ENCODE measurements around the gene ATF6. TPM values are rescaled to one million over a fixed set of nuclear protein-coding genes. Genes with fewer than 3 reads are reported as not detected.
A peak's percentile ranks its signal among the peaks of the same experiment; 100 is the strongest.

Gene ATF6
- 38.6 and 41.1 TPM in 2 replicates for total RNA-seq

- Histone ChIP-seq H3K27me3 (ENCODE audit: control insufficient read depth, insufficient read depth, low read length) (no peaks in the 10 kb centered on the region), H3K36me3 (ENCODE audit: control insufficient read depth, insufficient read depth, low read length) (no peaks in the 10 kb centered on the region), H3K4me3 (ENCODE audit: low read depth, low read length) (peak within 1 kb of the TSS; percentile 90)
- TF ChIP-seq CTCF (IDR thresholded peaks at IDR 0.05; ENCODE audit: insufficient read depth, low read length, poor library complexity, severe bottlenecking) = peak; percentile 3
- peak; percentile 75 for DNase-seq (ENCODE audit: low read depth)
Observed at GRCh38 chr1:161766102-161766981, at the start of gene ATF6. Gene ATF6 (plus strand): TSS chr1:161766320. CDS start chr1:161766361, 41 bp downstream.

GRCh38 chr1:161718559-161719324 is 47.4 kb upstream of the ATF6 start:
- no peak for TF ChIP-seq CTCF (IDR thresholded peaks at IDR 0.05; ENCODE audit: insufficient read depth, low read length, poor library complexity, severe bottlenecking)
- DNase-seq (ENCODE audit: low read depth) = no peak
- Histone ChIP-seq H3K27me3 (ENCODE audit: control insufficient read depth, insufficient read depth, low read length) (no peaks in the 10 kb centered on the region), H3K36me3 (ENCODE audit: control insufficient read depth, insufficient read depth, low read length) (no peaks in the 10 kb centered on the region), H3K4me3 (ENCODE audit: low read depth, low read length) (no peak overlapping the region)

GRCh38 chr1:161719325-161719611 is 46.9 kb upstream of the ATF6 start:
- TF ChIP-seq CTCF (IDR thresholded peaks at IDR 0.05; ENCODE audit: insufficient read depth, low read length, poor library complexity, severe bottlenecking) = no peak
- no peaks in the 10 kb centered on the region for H3K27me3 ChIP-seq (ENCODE audit: control insufficient read depth, insufficient read depth, low read length)

GRCh38 chr1:161720422-161720821 is 45.7 kb upstream of the ATF6 start:
- TF ChIP-seq CTCF (IDR thresholded peaks at IDR 0.05; ENCODE audit: insufficient read depth, low read length, poor library complexity, severe bottlenecking) = no peak
- no peaks in the 10 kb centered on the region for H3K27me3 ChIP-seq (ENCODE audit: control insufficient read depth, insufficient read depth, low read length)
- H3K4me3 ChIP-seq (ENCODE audit: low read depth, low read length) = no peak overlapping the region
- no peak for DNase-seq (ENCODE audit: low read depth)
- H3K36me3 ChIP-seq (ENCODE audit: control insufficient read depth, insufficient read depth, low read length) = no peaks in the 10 kb centered on the region

More at GRCh38 chr1:161719325-161719611, 46.9 kb upstream of the ATF6 start:
- Histone ChIP-seq H3K4me3 (ENCODE audit: low read depth, low read length) (no peak overlapping the region), H3K36me3 (ENCODE audit: control insufficient read depth, insufficient read depth, low read length) (no peaks in the 10 kb centered on the region)
- DNase-seq (ENCODE audit: low read depth) = no peak

GRCh38 chr1:161720956-161721737 is 45.0 kb upstream of the ATF6 start, which contains the start of gene FCRLB:
Gene FCRLB (plus strand): TSS chr1:161721544. CDS start chr1:161722673, 1,129 bp downstream.
- no peaks in the 10 kb centered on the region for H3K36me3 ChIP-seq (ENCODE audit: control insufficient read depth, insufficient read depth, low read length)
- no peak within 1 kb of the TSS for H3K4me3 ChIP-seq (ENCODE audit: low read depth, low read length)
- no peaks in the 10 kb centered on the region for H3K27me3 ChIP-seq (ENCODE audit: control insufficient read depth, insufficient read depth, low read length)
- no peak for TF ChIP-seq CTCF (IDR thresholded peaks at IDR 0.05; ENCODE audit: insufficient read depth, low read length, poor library complexity, severe bottlenecking)
- no peak for DNase-seq (ENCODE audit: low read depth)

Measured in kidney epithelial cell (primary cell).